Adrenal gland (tissue), 12 donors: ENCODE measurements around the gene PFDN6. TPM values are rescaled to one million over a fixed set of nuclear protein-coding genes. Genes with fewer than 3 reads are reported as not detected.

Source experiments
- DNase-seq, 7 donors: peaks; one replicate each; pipeline ENCODE4 v3.0.0-alpha.2; 2019 to 2020
- H3K27ac ChIP-seq, 5 donors: fragments of 200-600 bp; sonication (generic) in 4 of 5; 1 replicate in 3 of 5; 2 replicates in 2 of 5; pipeline versions ENCODE4 v1.5.1 to v1.8.0; 2016 to 2020; ENCODE audit warnings: mild to moderate bottlenecking in 1 of 5
- H3K27me3 ChIP-seq: fragments of 200-600 bp; 2 replicates; pipeline ENCODE4 v1.8.0; 2021
- H3K36me3 ChIP-seq, 2 donors: fragments of 200-600 bp; replicated peaks in 1 of 2; 1 replicate in 1 of 2; 2 replicates in 1 of 2; pipeline versions ENCODE4 v1.5.1 to v1.8.0; 2018 to 2022
- H3K4me1 ChIP-seq, 2 donors: fragments of 200-600 bp; replicated peaks in 1 of 2; 1 replicate in 1 of 2; 2 replicates in 1 of 2; pipeline versions ENCODE4 v1.5.1 to v1.8.0; 2018 to 2021
- H3K4me3 ChIP-seq, 4 donors: fragments of 200-600 bp; sonication (generic) in 3 of 4; one replicate each; pipeline ENCODE4 v1.5.1; 2016 to 2018
- H3K9me3 ChIP-seq, 3 donors: fragments of 200-600 bp; sonication (generic) in 1 of 3; replicated peaks in 1 of 3; 1 replicate in 2 of 3; 2 replicates in 1 of 3; pipeline versions ENCODE4 v1.5.1 to v1.8.0; 2016 to 2021
- POLR2A ChIP-seq, 2 donors: fragments of 450-650 bp; IDR thresholded peaks; one replicate each; pipeline ENCODE4 v1.6.1; 2017; ENCODE audit warnings: antibody characterized with exemption in 2 of 2, mild to moderate bottlenecking in 2 of 2, moderate library complexity in 1 of 2
- WGBS, 4 donors: extraction: QIAGEN DNeasy Blood & Tissue Kit in 2 of 4; methylation state at CpG; one replicate each; pipeline versions ENCODE4 v1.1.5 to v1.1.7; 2013 to 2017; 5-methylcytosine and 5-hydroxymethylcytosine counted together
- intact Hi-C, 2 donors: fragments of 100-400 bp; cut with DNase I; formaldehyde crosslinking; loops; one replicate each; pipeline versions ENCODE4 v1.14.1 to v1.15.0; 2022 to 2023
- polyA plus RNA-seq, 3 donors: library from polyadenylated mRNA; stranded (reverse); fragments of 200-250 nt in 2 of 3; fragments of 350-450 nt in 1 of 3; fragmentation: Illumina TruSeq in 1 of 3; extraction: RNeasy Lipid Tissue Mini Kit (QIAGEN cat#74804) in 1 of 3; gene quantifications; one replicate each; pipeline ENCODE4 v1.2.3, GENCODE V29; 2013 to 2014
- total RNA-seq, 9 donors: library from RNA; depleted of rRNA in 4 of 9; stranded (reverse); fragments of >200 nt in 4 of 9; fragments of 120-200 nt in 1 of 9; fragmentation: NEBNext Ultra II Directional in 1 of 9; extraction: Animal tissue kit (Norgen Biotek cat#: 25700) in 1 of 9; gene quantifications; one replicate each; pipeline versions ENCODE4 v1.1.0 to v1.2.4, GENCODE V29; 2013 to 2023
- TF ChIP-seq, protein P1 (sequence below), 6 experiments: fragments of 450-650 bp in 4 of 6; fragments of 200-600 bp in 2 of 6; sonication (generic) in 1 of 6; IDR thresholded peaks; 1 replicate in 5 of 6; 2 replicates in 1 of 6; pipeline versions ENCODE4 v1.5.1 to v1.8.0; 2016 to 2021; ENCODE audit warnings: antibody characterized with exemption in 6 of 6, mild to moderate bottlenecking in 2 of 6, moderate library complexity in 1 of 6
- donor health status: healthy with polysubstance abuse.
- donor health status: Bipolar disorder and iron deficiency.
- donor health status: DM: yes; HTN: yes; CAD: no.
- donor health status: DM: no; HTN: no; CAD: no.
- donor health status: DM: no; HTN: no; CAD: no.
- donor health status: DM: yes; HTN: yes; CAD: no.

PFDN6 gene
- total and polyA plus RNA-seq, 12 donors: 6.8 to 830 (median 67.6) TPM

DNA sequence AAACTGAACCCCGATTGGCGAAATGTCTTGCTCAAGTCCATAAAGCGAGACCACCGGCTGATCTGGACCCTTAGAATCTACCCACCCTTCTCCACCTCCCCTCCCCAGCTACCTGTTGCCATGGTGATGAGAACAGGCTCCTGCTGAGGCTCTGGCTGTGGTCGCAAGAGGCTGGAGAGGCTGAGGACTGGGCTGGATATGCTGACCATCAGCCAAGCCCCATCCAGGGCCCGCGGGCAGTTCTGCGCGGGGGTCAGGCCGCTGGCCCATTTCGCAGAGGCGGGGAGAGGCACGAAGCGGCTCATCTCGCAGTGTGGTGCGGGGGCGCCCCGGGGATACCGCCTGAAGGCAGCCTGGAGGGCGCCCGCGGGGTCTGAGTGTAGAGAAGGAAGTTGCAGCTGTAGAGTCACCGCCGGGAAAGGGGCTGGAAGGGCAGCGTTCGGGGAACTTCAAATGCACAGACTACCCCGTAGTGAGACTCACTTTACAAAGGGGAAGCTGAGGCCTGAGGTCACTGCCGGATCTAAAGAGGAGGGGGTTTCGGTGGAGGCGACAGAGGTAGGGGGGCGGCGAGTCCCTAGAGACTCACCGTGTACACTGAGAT, 23.8 kb downstream of the PFDN6 start:
- TF ChIP-seq, protein P1, sequence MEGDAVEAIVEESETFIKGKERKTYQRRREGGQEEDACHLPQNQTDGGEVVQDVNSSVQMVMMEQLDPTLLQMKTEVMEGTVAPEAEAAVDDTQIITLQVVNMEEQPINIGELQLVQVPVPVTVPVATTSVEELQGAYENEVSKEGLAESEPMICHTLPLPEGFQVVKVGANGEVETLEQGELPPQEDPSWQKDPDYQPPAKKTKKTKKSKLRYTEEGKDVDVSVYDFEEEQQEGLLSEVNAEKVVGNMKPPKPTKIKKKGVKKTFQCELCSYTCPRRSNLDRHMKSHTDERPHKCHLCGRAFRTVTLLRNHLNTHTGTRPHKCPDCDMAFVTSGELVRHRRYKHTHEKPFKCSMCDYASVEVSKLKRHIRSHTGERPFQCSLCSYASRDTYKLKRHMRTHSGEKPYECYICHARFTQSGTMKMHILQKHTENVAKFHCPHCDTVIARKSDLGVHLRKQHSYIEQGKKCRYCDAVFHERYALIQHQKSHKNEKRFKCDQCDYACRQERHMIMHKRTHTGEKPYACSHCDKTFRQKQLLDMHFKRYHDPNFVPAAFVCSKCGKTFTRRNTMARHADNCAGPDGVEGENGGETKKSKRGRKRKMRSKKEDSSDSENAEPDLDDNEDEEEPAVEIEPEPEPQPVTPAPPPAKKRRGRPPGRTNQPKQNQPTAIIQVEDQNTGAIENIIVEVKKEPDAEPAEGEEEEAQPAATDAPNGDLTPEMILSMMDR (IDR thresholded peaks at IDR 0.05): no peak
- no peak for TF ChIP-seq POLR2A (IDR thresholded peaks at IDR 0.05)
- intact Hi-C loops: no loop called here

DNA sequence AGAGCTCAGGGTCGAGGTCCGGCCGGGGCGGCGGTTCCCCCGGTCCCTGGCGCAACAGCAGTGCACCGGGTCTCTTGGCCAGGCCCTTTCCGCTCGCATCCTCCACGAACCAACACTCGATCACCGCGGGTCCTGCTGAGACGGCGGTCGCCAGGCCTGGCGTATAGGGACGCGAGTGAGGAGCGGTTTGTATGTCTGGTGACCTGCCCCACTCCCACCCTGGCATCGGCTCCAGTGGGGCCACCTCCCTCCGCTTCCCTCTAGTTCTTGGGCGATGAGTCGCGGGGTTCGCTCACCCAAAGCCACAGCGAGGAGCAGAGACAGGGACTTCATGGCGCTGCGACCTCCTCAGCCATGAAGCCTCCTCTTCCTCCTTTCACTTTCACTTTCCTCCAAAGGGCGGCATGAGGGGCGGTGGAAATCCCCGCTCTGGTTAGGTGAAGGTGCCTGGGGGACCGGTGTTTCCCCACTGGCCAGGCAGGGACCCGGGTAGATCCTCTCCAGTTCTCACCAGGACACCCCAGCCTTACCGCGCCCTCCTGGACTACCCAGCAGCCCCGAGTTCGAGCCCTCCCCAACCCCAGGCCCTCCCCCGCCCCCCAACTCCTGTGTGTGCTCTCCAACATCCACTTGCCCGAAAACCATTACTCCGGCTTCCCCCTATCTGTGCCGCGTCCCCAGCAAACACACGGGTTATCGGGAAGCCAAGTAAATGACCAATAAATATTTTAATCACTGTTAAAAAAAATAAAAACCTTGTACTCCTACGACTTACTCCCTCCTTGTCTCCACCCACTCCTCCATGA, 24.5 kb downstream of the PFDN6 start, which contains the start of gene TAPBP:
TAPBP (minus strand) TSS at position 370 of the 806 bp plus-strand sequence; CDS start at position 333, 37 bp downstream.
- H3K4me3 ChIP-seq: peak within 1 kb of the TSS; percentile 57 to 99 (median 96)
- WGBS, 4 donors: 0% methylated on average over 32 to 47 of the region's 47 CpGs
- intact Hi-C loops: no loop called here
- peaks cover 0 to 26% of the 10 kb centered on the region in 2 donors for H3K36me3 ChIP-seq
- peak; percentile 61 to 80 (median 70) for DNase-seq
- TF ChIP-seq POLR2A (IDR thresholded peaks at IDR 0.05): peak; percentile 47 to 49
- TF ChIP-seq, protein P1 (IDR thresholded peaks at IDR 0.05): no peak
- peaks cover 36 to 55% of the 10 kb centered on the region in 2 donors for H3K4me1 ChIP-seq
- peak within 1 kb of the TSS; percentile 80 to 99 (median 95) for H3K27ac ChIP-seq
- H3K9me3 ChIP-seq: no peaks in the 10 kb centered on the region
- H3K27me3 ChIP-seq: no peaks in the 10 kb centered on the region

More for the DNA sequence above, 23.8 kb downstream of the PFDN6 start:
- Histone ChIP-seq H3K9me3 (no peaks in the 10 kb centered on the region), H3K27me3 (no peaks in the 10 kb centered on the region), H3K4me3 (peak overlapping the region; percentile 57 to 99 (median 96)), H3K27ac (peak overlapping the region; percentile 80 to 99 (median 95)), H3K36me3 (peaks cover 0 to 21% of the 10 kb centered on the region in 2 donors), H3K4me1 (peaks cover 29 to 48% of the 10 kb centered on the region in 2 donors)
- WGBS, 4 donors: 0 to 1% (median 1%) methylated on average over 17 to 33 of the region's 33 CpGs
- peak; percentile 48 to 76 (median 57) for DNase-seq

DNA sequence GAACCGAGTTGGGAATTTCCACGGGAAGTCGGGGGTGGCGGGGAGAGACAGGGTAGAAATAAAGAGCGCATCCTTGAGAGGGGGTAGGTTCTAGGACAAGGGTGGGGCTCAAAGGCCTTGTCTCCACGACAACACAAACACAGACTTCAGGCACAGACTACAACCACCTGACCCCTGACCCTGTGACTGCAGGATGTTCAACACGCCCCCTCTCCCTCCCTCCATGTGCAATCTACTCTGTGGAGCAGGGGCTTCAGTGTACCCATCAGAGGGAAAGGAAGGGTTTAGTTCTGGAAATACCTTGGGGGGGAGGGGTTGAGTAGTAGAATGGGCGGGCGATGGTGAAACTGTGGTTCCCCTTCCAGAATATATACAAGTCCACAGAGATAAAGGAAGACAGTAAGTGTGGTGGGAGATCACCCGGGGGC, 25.1 kb downstream of the PFDN6 start:
- Histone ChIP-seq H3K27ac (peak overlapping the region; percentile 80 to 99 (median 95)), H3K27me3 (no peaks in the 10 kb centered on the region), H3K9me3 (no peaks in the 10 kb centered on the region), H3K4me1 (peaks cover 37 to 61% of the 10 kb centered on the region in 2 donors), H3K36me3 (peaks cover 0 to 32% of the 10 kb centered on the region in 2 donors), H3K4me3 (peak overlapping the region in 3 of 4 donors; percentile 57 to 99 (median 97))
- peak; percentile 77 to 91 (median 84) for DNase-seq
- 1 to 6% (median 2%) methylated on average over 10 of the region's 10 CpGs for WGBS, 4 donors
- TF ChIP-seq, protein P1 (IDR thresholded peaks at IDR 0.05): no peak
- no peak for TF ChIP-seq POLR2A (IDR thresholded peaks at IDR 0.05)
- intact Hi-C loops: no loop called here
